HG03039 (cell line): ENCODE measurements around the gene USP1.

Experiments
- ATAC-seq: cut with Tn5 transposase; IDR thresholded peaks from one replicate; pipeline ENCODE4 v1.9.1; 2021; ENCODE audit warnings: mild to moderate bottlenecking, moderate library complexity; ENCODE audit not compliant: unreplicated experiment

USP1 gene

DNA sequence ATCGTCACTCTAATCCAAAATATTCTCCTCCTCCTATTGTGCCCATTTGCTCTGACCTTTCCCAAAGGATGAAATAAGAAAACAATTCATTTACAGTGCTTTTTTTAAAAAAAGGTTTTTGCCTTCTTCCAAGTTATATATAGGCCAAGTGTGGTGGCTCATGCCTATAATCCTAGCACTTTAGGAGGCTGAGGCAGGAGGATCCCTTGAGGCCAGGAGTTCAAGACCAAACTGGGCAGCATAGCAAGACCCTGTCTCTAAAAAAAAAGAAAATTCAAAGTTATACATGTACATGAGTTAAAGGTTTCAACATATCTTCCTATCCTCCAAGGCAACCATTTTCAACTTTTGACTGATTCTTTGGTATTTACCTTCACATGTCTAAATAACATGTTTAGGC, 10.1 kb upstream of the USP1 start:
- no peak for ATAC-seq

DNA sequence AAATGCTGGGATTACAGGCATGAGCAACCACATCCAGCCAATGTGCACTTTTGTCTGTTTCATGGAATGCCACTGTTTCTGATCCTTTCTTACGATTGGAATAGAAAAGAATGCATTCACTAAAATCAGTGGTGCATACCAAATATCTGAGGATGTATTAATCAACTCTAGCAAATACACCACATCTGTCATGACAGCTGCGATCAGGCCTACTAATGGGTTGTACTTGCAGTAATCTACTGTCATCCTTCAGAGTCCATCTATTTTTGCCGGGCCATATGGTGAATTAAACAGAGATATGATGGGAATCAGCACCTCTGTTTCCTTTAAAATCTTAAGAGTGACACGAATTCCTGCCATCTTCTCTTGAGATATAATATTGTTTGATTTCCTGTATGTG, 8.5 kb upstream of the USP1 start:
- no peak for ATAC-seq

DNA sequence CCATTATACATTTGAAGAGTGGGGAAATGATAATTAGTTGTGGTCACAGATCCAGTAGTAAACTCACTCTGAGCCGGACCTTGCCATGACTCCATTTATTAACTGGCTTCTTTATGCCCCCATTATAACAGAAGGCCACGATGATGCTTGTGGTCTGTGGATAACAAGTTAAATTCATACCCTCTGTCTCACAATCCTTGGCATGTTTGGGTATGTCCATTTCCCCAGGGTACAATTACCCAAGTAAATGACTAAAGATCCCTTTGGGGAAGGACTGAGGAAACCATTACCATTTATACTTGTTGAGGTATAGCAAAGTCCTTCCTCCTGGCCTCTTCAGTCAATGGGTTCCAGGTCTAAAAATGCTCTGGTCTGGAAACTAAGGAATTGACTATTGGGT, 7.3 kb upstream of the USP1 start:
- no peak for ATAC-seq

DNA sequence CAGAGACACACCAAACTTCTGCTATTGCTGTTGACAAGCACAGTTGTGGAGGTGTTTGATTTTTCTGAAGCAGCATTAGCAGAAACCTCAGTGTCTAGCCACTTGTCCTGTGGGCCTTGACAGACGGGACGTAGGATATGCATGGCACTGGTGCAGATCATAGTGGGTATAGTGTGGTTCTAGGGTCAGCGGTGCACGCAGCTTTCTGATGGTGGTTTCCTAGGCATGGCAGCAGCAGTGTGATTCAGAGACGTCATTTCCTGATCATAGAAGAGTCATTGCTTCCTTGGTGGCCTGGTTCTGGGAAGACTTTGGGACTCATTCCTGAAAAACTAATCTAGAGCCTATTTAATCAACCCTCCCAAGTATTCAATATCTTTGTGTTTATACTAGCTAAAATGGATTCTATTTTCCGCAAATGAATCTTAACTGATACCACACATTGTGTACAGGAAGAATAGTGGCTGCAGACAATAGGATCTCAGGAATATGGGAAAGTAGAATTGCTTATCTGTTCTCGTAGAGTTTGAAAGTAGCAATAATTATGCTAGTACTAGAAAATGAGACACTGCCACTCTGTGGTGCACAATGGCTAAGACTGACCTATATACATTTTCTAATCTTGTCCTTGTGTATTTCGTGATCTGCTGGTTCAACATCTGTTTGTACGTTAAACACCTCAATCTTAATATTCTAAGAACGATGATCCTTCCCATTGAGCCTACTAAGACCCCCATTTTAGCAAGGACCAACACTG, 2.8 kb upstream of the USP1 start:
- no peak for ATAC-seq

DNA sequence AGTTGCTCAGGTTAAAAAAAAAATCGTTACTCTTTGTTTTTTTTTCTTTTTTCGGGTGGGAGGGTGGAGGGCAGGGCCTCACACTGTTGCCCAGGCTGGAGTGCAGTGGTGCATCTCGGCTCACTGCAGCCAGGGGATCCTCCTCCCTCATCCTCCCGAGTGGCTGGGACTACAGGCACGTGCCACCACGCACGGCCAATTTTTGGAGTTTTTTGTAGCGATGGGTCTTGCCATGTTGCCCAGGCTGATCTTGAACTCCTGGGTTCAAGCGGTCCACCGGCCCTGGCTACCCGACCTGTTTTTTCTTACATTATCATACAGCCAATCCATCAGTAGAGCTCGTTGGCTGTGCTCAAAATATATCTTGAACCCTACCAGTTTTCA, 2.2 kb upstream of the USP1 start:
- ATAC-seq, result no peak

DNA sequence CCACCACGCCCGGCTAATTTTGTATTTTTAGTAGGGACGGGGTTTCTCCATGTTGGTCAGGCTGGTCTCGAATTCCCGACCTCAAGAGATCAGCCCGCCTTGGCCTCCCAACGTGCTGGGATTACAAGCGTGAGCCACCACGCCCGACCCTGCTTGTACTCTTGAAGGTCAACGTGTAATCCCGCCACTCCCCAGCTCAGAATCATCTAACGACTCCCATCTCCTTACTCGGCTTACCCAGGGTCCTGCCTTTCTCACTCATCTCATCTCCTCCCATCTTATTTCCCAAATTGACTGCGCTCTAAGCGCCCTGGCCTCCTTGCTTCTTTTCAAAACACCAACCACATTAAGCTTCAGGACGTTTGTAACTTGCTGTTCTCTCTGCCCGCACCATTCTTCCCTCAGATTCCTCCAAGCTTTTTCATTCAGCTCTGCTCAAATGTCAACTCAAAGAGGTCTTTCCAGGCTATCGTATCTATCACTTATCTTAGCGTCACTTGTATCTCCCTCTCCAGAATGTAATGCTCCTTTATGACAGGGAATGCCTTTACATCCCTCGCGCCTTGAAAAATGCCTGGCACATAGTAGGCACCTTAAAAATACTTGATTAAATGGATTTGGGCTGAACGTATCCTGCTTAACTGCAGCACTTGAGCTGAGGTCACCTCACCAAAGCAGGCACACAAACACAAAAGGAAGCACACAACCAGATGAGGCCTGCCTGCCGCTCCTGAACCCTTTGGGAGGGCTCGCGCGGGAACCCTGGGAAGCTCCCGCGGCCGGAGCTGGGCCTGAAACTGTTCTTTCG, 1.4 kb upstream of the USP1 start:
- peak; percentile 4 for ATAC-seq

DNA sequence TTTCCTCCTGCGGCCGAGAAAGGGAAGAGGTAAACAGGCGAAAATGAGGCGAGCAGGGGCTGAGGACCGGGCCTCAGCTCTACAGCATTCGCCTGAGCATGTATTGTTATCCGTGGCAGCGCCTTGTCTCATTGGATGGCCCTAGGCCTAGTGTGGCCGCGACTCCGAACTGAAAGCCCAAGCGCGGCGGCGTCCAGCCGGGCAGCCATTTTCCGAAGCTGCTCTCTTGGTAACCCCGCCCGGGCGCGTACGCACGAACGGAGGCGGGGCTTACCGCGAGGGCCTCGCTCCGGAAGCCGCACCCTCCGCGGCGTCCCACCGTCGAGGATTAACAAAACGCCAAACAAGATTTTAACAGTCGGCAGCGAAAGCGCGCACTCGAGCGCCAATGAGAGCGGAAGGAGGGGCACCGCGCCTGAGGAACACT, 797 bp upstream of the USP1 start:
- peak; percentile 53 for ATAC-seq

DNA sequence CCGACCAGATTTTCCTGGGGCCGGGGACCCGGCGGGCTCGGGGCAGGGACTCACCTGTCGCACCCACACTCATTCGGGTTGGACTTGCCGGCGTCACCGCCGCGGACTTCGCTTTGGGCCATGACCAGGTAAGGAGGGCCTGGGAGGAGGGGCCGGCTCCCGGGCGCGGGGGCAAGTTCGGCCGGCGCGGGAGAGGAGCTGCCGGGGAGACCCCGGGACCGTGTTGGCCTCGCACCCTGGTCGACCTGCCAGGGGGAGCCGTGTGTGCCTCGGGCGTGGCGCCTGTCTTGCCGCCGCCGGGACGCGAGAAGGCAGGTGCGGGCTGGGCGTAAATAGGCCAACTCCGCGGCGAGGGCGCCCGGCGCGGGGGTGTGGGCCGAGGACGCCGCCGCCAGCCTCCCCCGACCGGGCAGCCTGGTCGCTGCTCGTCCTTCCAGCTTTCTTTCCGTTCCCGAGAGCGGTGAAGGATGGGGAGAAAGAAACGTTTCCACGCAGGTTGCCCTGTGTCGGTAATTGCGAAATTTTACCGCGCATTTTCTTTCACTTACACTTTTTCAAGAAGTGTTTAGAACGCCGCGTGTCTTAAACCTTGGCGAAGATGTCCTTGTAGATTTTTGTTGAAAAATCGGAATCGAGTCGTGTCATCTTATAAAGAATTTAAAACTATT, 558 bp downstream of the USP1 start:
- ATAC-seq, result peak; percentile 1

DNA sequence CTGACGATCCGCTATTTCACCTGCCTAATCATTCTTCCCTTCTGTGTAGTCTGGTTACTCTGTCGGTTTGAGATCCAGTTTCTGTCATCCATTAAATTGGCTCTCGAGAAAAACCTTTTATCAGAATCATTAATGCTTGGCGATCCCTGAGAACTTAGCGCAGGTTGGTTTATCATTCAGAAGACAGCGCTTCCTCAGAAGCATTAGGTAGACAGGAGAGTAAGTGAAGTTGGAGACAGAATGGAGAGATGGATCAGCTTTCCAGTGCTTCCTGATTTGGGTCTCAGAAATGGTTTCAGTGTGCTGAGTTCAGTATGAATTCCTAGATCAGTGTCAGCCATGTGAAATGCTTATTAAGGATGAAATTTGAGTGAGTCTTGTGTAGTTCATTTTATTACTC, 1.3 kb downstream of the USP1 start:
- ATAC-seq, result no peak

DNA sequence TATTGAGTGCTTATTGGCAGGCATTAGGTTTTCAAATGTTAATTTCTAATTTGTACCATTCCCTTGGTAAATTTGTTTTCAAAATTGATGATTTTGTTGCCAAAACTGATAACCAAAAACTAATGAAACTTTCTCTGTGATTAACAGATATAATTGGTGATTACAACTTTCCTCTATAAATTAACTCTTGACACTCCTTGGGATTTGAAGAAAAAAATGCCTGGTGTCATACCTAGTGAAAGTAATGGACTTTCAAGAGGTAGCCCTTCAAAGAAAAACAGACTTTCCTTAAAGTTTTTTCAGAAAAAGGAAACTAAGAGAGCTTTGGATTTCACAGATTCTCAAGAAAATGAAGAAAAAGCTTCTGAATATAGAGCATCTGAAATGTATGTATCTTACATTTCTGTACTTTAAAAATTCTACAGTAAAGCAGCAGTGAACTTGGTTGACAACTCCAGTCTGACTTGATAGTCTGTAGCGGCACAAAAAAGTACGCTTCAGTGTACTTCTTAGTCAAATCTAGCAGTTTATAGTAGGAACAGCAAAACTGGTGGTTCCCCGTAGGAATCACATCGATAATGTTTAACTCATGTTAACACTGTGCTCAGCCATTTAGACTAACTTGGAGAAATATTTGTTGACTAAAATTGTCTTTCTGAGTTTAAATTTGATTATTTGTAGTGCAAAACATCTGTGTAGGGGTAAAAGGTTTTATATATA, 3.0 kb downstream of the USP1 start:
- ATAC-seq, result no peak

DNA sequence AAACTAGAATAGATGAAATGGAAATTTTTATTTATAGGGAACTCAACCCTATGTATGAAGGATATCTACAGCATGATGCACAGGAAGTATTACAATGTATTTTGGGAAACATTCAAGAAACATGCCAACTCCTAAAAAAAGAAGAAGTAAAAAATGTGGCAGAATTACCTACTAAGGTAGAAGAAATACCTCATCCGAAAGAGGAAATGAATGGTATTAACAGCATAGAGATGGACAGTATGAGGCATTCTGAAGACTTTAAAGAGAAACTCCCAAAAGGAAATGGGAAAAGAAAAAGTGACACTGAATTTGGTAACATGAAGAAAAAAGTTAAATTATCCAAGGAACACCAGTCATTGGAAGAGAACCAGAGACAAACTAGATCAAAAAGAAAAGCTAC, 7.9 kb downstream of the USP1 start:
- no peak for ATAC-seq

DNA sequence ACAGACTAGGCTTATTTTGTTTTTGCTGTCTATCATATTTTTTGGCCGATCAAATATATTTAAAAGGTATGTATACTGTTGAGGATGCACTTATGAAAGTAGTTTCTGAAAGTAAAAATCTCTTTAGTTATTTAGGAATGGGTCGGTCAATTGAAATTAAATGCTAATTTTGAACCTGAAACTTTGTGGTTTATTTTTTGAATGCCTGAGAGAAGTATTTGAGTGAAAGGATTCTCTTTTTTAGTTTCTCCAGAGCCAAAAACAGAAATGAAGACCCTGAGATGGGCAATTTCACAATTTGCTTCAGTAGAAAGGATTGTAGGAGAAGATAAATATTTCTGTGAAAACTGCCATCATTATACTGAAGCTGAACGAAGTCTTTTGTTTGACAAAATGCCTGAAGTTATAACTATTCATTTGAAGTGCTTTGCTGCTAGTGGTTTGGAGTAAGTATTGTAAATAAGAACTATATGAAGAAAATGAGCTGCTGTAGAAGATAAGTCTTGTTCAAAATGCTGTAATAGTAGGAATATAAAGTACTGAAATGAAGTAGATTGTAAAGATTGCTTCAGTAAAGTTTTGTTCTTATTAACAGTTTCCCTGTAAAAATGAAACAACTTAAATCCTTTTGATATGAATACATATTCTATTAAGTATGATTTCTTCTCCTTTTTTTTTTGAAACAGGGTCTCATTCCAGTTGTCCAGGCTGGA, 11.5 kb downstream of the USP1 start:
- ATAC-seq, result no peak

DNA sequence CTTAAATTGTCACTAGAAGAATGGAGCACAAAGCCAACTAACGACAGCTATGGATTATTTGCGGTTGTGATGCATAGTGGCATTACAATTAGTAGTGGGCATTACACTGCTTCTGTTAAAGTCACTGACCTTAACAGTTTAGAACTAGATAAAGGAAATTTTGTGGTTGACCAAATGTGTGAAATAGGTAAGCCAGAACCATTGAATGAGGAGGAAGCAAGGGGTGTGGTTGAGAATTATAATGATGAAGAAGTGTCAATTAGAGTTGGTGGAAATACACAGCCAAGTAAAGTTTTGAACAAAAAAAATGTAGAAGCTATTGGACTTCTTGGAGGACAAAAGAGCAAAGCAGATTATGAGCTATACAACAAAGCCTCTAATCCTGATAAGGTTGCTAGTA, 13.5 kb downstream of the USP1 start:
- ATAC-seq, result no peak

DNA sequence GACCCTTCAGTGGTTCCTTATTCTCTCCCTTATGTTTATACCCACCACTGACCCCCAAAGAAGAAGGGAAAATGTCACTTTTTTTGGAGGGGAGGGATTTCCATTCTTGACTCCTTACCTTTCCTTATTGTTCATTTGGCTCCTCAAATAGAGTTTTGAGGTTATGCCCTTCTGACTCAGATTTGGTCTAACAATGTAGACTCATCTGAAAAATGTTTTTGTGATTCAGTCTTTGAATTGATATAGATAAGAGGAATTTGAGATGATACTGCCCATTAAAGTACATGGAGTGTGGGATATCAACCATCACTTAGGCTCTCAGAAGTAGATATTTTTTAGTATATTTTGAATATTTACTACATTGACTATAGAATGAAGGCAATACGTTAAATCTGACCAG, 16.1 kb downstream of the USP1 start:
- ATAC-seq, result no peak

DNA sequence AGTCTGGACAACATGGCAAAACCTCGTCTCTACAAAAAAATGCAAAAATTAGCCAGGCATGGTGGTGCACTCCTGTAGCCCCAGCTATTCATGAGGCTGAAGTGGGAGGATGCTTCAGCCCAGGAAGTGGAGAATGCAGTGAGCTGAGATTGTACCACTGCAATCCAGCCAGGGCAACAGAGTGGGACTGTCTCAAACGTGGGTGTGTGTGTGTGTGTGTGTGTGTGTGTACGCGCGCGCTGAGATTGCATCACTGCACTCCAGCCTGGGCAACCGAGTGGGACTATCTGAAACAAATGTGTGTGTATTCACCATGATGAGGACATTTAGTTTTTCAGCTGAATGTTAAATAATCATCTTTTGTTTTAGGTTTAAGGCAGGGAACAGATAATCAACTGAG, 21.1 kb downstream of the USP1 start:
- ATAC-seq, result no peak

DNA sequence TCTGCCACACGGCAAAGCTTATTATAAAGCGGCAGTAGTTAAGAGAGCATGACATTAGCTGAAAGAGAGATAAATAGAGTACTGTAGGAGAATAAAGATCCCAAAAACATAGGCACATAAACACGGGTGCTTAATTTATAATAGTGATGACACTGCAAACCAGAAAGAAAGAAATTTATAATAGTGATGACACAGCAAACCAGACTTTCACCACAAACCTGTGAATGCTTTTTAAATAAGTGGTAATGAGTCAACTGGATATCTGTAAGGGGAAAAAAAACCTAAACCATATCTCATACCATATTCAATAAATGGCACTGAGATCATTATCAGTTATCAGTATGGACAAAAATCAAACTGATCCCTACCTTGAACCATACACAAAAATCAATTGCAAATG, 25.5 kb downstream of the USP1 start:
- ATAC-seq, result no peak

DNA sequence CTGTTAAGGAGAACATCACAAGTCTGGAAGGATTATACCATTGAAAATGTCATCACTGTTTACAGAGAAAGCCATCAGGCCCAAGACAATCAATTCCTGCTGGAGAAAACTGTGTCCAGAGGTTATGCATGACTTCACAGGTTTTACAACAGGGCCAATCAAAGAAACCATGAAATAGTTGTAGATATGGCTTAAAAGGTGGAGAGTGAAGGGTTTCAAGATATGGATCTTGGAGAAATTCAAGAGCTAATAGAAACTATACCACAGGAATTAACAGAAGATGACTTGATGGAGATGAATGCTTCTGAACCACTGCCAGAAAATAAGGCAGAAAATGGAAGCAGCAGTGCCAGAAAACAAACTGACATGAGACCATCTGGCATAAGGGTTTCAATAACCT, 30.2 kb downstream of the USP1 start:
- no peak for ATAC-seq

DNA sequence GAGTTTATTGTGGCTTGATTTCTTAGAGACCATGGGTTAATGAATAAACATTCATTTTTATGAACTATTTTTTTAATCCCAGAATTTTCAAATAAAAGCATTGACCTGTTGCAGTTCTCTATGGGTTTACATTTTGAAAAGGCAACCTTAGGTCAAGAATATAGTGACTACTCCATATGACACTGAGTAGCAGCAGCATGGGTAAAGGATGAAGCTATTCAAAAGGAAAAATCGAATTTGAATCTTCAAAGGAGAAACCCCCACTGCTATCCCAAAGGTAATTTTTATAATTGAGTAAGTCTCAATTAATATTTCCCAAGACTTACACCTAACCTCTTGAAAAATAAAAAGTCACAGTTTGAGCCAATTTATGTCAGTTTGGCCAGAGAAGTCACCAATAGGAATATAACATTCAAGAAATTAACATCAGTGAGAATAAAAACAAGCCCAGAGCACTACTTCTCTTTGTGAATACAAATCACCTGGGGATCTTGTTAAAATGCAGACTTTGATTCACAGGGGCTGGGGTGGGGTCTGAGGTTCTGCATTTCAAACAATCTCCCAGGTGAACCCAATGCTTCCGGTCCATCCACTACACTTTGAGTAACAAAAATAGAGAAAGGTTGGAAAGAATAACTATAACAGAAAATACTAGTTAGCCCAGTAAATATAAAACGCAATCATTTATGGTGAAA, 39.8 kb downstream of the USP1 start:
- no peak for ATAC-seq

DNA sequence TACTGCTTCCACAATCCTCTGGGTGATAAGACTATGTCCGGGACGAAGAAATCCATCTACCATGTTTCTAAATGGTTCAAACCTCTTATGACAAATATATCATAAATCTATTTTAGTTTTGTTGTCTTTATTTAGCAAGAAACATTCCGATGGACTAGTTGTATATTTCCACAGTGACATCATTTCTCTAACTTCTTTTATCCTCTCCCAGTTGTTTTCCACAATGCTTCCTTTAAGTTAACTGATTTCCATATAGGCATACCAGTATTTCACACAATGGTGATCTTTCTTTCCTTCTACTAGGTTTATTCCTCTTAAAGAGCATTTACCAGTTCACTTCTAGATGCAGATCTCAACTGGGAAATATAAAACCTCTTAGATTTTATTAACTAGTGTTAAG, 44.8 kb downstream of the USP1 start:
- ATAC-seq, result no peak

DNA sequence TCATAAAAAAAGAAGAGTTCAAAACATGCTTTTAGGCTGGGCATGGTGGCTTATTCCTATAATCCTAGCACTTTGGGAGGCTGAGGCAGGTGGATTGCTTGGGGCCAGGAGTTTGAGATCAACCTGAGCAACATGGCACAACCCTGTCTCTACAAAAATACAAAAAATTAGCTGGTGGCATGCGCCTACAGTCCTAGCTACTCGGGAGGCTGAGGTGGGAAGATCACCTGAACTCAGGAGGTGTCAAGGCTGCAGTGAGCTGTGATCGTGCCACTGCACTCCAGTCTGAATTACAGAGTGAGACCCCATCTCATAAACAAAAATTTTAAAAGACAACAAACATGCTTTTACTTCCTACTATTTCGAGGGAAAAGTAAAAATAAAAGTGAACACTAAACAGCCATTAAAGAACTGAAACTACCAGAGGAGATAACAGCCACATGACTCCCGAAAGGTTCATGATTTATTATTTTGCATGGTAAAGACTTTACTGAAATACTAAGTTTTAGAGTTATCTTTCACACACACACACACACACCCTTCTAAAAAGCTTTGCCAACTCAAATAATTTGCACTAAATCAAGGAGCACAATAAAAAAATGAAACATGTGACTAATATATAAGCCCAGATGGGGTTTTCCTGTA, 48.1 kb downstream of the USP1 start:
- no peak for ATAC-seq
